K562 (cell line): ENCODE data around the gene UBE2V1. TPM values are rescaled to one million over a fixed set of nuclear protein-coding genes. Genes with fewer than 3 reads are reported as not detected.

Experiments
- ATF6 ChIP-seq: sonication (generic); formaldehyde crosslinking; IDR thresholded peaks from 2 replicates; pipeline ENCODE4 v1.4.0; 2020; ENCODE audit warnings: mild to moderate bottlenecking, missing genetic modification reagents
- CBFA2T3 ChIP-seq: fragments of 450-650 bp; IDR thresholded peaks from 2 replicates; pipeline ENCODE4 v1.6.1; 2017
- CBX1 ChIP-seq: sonication (generic); IDR thresholded peaks from 2 replicates; pipeline ENCODE4 v1.6.1; 2016; ENCODE audit warnings: antibody characterized with exemption, low read depth, mild to moderate bottlenecking
- CBX2 ChIP-seq: fragments of 200-600 bp; sonication (generic); IDR thresholded peaks from one replicate; pipeline ENCODE4 v1.6.1; 2012; ENCODE audit warnings: mild to moderate bottlenecking, low read length, inconsistent platforms; ENCODE audit not compliant: insufficient read depth, poor library complexity, severe bottlenecking
- CCNT2 ChIP-seq: IDR thresholded peaks from 2 replicates; pipeline ENCODE4 v1.6.1; 2011; ENCODE audit warnings: borderline replicate concordance, low read depth, mild to moderate bottlenecking, moderate library complexity, mixed read lengths, low read length; ENCODE audit not compliant: insufficient read length; ENCODE audit errors: extremely low read depth
- CREB3L1 ChIP-seq: fragments of 450-650 bp; IDR thresholded peaks from 2 replicates; pipeline ENCODE4 v1.6.1; 2014; ENCODE audit warnings: low read depth, mild to moderate bottlenecking, moderate library complexity, borderline replicate concordance
- ETS2 ChIP-seq: IDR thresholded peaks from 2 replicates; pipeline ENCODE4 v1.6.1; 2016; ENCODE audit warnings: borderline replicate concordance, missing genetic modification characterization, mild to moderate bottlenecking, moderate library complexity, missing compliant biosample characterization; ENCODE audit not compliant: poor library complexity, severe bottlenecking
- ETV1 ChIP-seq: fragments of 450-650 bp; conservative IDR thresholded peaks from 2 replicates; pipeline ENCODE4 v1.6.1; 2016; ENCODE audit warnings: missing genetic modification characterization, control low read depth, low read depth, missing compliant biosample characterization
- HIVEP1 ChIP-seq: fragments of 250-450 bp; sonication (Bioruptor Pico); IDR thresholded peaks from 2 replicates; pipeline ENCODE4 v1.4.0; 2020; ENCODE audit warnings: mild to moderate bottlenecking
- HNRNPL ChIP-seq: fragments of 200-400 bp; formaldehyde crosslinking; IDR thresholded peaks from 2 replicates; pipeline ENCODE4 v1.6.1; 2017; ENCODE audit warnings: low read depth, mild to moderate bottlenecking, low read length
- KAT2B ChIP-seq: IDR thresholded peaks from one replicate; pipeline ENCODE4 v1.6.1; 2012; ENCODE audit warnings: low read depth, mild to moderate bottlenecking, control low read depth, inconsistent platforms, low read length, moderate library complexity
- KAT7 ChIP-seq: sonication (generic); formaldehyde crosslinking; IDR thresholded peaks from 2 replicates; pipeline ENCODE4 v1.8.0; 2022; ENCODE audit warnings: missing genetic modification reagents, mild to moderate bottlenecking, borderline replicate concordance
- MXI1 ChIP-seq: IDR thresholded peaks from 2 replicates; pipeline ENCODE4 v1.6.1; 2011; ENCODE audit warnings: low read depth, mild to moderate bottlenecking, improper control_type of control experiment, low read length
- NR3C1 ChIP-seq: sonication (generic); formaldehyde crosslinking; IDR thresholded peaks from 2 replicates; pipeline ENCODE4 v1.8.1; 2022; ENCODE audit warnings: missing genetic modification reagents
- SMARCB1 ChIP-seq: IDR thresholded peaks from 2 replicates; pipeline ENCODE4 v1.6.1; 2011; ENCODE audit warnings: improper control_type of control experiment, low read depth; ENCODE audit not compliant: insufficient read length
- SNAPC5 ChIP-seq: fragments of 250-450 bp; sonication (Bioruptor Pico); IDR thresholded peaks from 2 replicates; pipeline ENCODE4 v1.8.0; 2021; ENCODE audit warnings: moderate library complexity, mild to moderate bottlenecking, inconsistent platforms
- TBP ChIP-seq: optimal IDR thresholded peaks from 2 replicates; pipeline ENCODE3; 2011; ENCODE audit warnings: low read depth, low read length, improper control_type of control experiment
- ZBTB7A ChIP-seq: IDR thresholded peaks from 2 replicates; pipeline ENCODE4 v1.6.1; 2011; ENCODE audit warnings: low read depth, mild to moderate bottlenecking, low read length, moderate library complexity, borderline replicate concordance; ENCODE audit not compliant: control insufficient read depth
- ZNF121 ChIP-seq: sonication (generic); formaldehyde crosslinking; conservative IDR thresholded peaks from 2 replicates; pipeline ENCODE4 v1.8.0; 2022; ENCODE audit warnings: missing genetic modification reagents
- ZNF224 ChIP-seq: sonication (generic); formaldehyde crosslinking; IDR thresholded peaks from 2 replicates; pipeline ENCODE4 v1.8.0; 2022; ENCODE audit warnings: mild to moderate bottlenecking, missing genetic modification reagents
- polyA plus RNA-seq, 8 experiments: library from polyadenylated mRNA; depleted of rRNA in 4 of 8; stranded (reverse) in 5 of 8; unstranded in 3 of 8; fragments of >200 nt; fragmentation: Nextera tagmentation in 2 of 8; fragmentation: Illumina TruSeq in 1 of 8; extraction: Ambion mirVana in 2 of 8; extraction: Trizol in 1 of 8; gene quantifications; 2 replicates each; pipeline versions ENCODE4 v1.2.1 to v1.2.3, GENCODE V29; 2011 to 2014; ENCODE audit warnings: inconsistent platforms in 1 of 8, missing spikeins in 1 of 8
- total RNA-seq, 7 experiments: library from RNA; depleted of rRNA in 6 of 7; stranded (reverse); fragments of >200 nt in 6 of 7; fragmentation: Illumina TruSeq in 2 of 7; extraction: Trizol in 2 of 7; gene quantifications; 2 replicates each; pipeline versions ENCODE4 v1.2.1 to v1.2.3, GENCODE V29; 2011 to 2021; ENCODE audit warnings: low replicate concordance in 1 of 7

UBE2V1 gene
- total and polyA plus RNA-seq, 9 of the 15 experiments (the other 6 are each of a cell fraction or from before 2014, with no cell fraction given): 93.0 to 357 (median 119) TPM

GRCh38 chr20:50071039-50071888 is 41.7 kb downstream of the UBE2V1 start (continued):
- TF ChIP-seq CREB3L1: peak; percentile 74
- TF ChIP-seq KAT7 (CRISPR knock-in tag): no peak
- peak; percentile 8; the same call in 1 of the 2 replicates for TF ChIP-seq CBFA2T3
- TF ChIP-seq MXI1: peak; percentile 66; the same call in 1 of the 2 replicates
- TF ChIP-seq CCNT2: peak; percentile 54
- peak; percentile 96 for TF ChIP-seq ZBTB7A
- TF ChIP-seq SMARCB1: no peak
- TF ChIP-seq NR3C1: no peak
- TF ChIP-seq HNRNPL: no peak
- TF ChIP-seq CBX1: peak; percentile 57; the same call in 1 of the 2 replicates
- TF ChIP-seq TBP: peak; percentile 51
- no peak for TF ChIP-seq HIVEP1 (CRISPR knock-in tag)
- no peak for TF ChIP-seq CBX2
- no peak for TF ChIP-seq KAT2B
- no peak; the same call in 1 of the 2 replicates for TF ChIP-seq ATF6 (CRISPR knock-in tag)
- peak; percentile 8; the same call in 1 of the 2 replicates for TF ChIP-seq ETV1
- 0 out of 2 replicates have a peak, but pooled peaks have one; percentile 67 for TF ChIP-seq ZNF224
- no peak for TF ChIP-seq SNAPC5 (CRISPR knock-in tag)
- TF ChIP-seq ETS2 (tag): no peak
- no peak for TF ChIP-seq ZNF121
